DOHH2 (cell line): ENCODE data around the gene SHISAL1.

Experiments
- H3F3A ChIP-seq: fragments of 200-600 bp; sonication (generic), shearing (Covaris generic); 2 replicates; pipeline ENCODE4 v1.6.0; 2016; ENCODE audit warnings: antibody characterized with exemption, mild to moderate bottlenecking; ENCODE audit not compliant: control insufficient read depth, insufficient read depth
- H3K27ac ChIP-seq: fragments of 200-600 bp; sonication (generic); 2 replicates; pipeline ENCODE4 v1.5.1; 2014; ENCODE audit warnings: low read depth, mild to moderate bottlenecking, low read length, moderate library complexity
- H3K27me3 ChIP-seq: fragments of 200-600 bp; sonication (generic); 2 replicates; pipeline ENCODE4 v1.6.1; 2014; ENCODE audit warnings: mild to moderate bottlenecking, low read length, mixed read lengths; ENCODE audit not compliant: control insufficient read depth
- H3K36me3 ChIP-seq: fragments of 200-600 bp; sonication (generic); 2 replicates; pipeline ENCODE4 v1.6.1; 2014; ENCODE audit warnings: mild to moderate bottlenecking, low read length, moderate library complexity, mixed read lengths; ENCODE audit not compliant: control insufficient read depth
- H3K4me1 ChIP-seq: fragments of 200-600 bp; sonication (generic); 2 replicates; pipeline ENCODE4 v1.6.1; 2014; ENCODE audit warnings: mild to moderate bottlenecking, low read length, mixed read lengths; ENCODE audit not compliant: control insufficient read depth
- H3K4me2 ChIP-seq: fragments of 200-600 bp; sonication (generic); 2 replicates; pipeline ENCODE4 v1.6.0; 2014; ENCODE audit warnings: mild to moderate bottlenecking, low read length, moderate library complexity
- H3K4me3 ChIP-seq: fragments of 200-600 bp; sonication (generic); 2 replicates; pipeline ENCODE4 v1.5.1; 2014; ENCODE audit warnings: mild to moderate bottlenecking, low read length, mixed read lengths
- H3K79me2 ChIP-seq: fragments of 200-600 bp; sonication (generic); 2 replicates; pipeline ENCODE4 v1.6.1; 2014; ENCODE audit warnings: mild to moderate bottlenecking, low read length, mixed read lengths; ENCODE audit not compliant: control insufficient read depth
- H3K9me2 ChIP-seq: fragments of 200-600 bp; sonication (generic); replicated peaks from 2 replicates; pipeline ENCODE4 v1.6.1; 2014; ENCODE audit warnings: mild to moderate bottlenecking, low read length, mixed read lengths; ENCODE audit not compliant: control insufficient read depth
- H3K9me3 ChIP-seq: fragments of 200-600 bp; sonication (generic); 2 replicates; pipeline ENCODE4 v1.6.1; 2014; ENCODE audit warnings: antibody characterized with exemption, low read length, mixed read lengths; ENCODE audit not compliant: control insufficient read depth, insufficient read depth
- H4K20me1 ChIP-seq: fragments of 200-600 bp; sonication (generic); 2 replicates; pipeline ENCODE4 v1.6.0; 2014; ENCODE audit warnings: low read depth, mild to moderate bottlenecking, antibody characterized with exemption, low read length, moderate library complexity; ENCODE audit not compliant: control insufficient read depth, insufficient read depth
- EZH2phosphoT487 ChIP-seq: fragments of 200-600 bp; sonication (generic); IDR thresholded peaks from 2 replicates; pipeline ENCODE4 v1.6.1; 2017; ENCODE audit warnings: borderline replicate concordance, mild to moderate bottlenecking, antibody characterized with exemption, low read length, moderate library complexity, mixed read lengths
- TF ChIP-seq, protein P1 (sequence below): fragments of 200-600 bp; sonication (generic); IDR thresholded peaks from one replicate; pipeline ENCODE4 v1.5.1; 2014; ENCODE audit warnings: antibody characterized with exemption, mild to moderate bottlenecking, low read depth, low read length; ENCODE audit not compliant: poor library complexity, severe bottlenecking

Gene SHISAL1

DNA sequence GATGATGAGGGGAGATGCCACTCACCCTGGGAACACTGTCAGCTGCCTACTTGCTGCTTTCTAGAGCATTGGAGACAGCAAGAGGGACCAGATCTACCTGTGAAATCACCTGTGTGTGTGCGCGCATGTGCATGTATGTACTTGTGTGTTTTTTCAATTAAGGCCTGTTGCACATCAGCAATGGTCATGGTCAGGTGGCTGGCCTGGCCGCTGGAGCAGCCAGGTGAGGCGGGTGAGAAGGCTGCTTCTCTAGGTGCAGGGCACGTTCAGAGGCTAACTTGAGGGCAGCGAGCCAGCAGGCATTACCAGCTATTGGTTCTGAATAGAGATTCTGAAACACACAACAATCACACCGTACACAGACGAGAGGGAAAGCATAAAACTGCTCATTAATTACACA lies 66.9 kb downstream of the SHISAL1 start:
- TF ChIP-seq, protein P1, sequence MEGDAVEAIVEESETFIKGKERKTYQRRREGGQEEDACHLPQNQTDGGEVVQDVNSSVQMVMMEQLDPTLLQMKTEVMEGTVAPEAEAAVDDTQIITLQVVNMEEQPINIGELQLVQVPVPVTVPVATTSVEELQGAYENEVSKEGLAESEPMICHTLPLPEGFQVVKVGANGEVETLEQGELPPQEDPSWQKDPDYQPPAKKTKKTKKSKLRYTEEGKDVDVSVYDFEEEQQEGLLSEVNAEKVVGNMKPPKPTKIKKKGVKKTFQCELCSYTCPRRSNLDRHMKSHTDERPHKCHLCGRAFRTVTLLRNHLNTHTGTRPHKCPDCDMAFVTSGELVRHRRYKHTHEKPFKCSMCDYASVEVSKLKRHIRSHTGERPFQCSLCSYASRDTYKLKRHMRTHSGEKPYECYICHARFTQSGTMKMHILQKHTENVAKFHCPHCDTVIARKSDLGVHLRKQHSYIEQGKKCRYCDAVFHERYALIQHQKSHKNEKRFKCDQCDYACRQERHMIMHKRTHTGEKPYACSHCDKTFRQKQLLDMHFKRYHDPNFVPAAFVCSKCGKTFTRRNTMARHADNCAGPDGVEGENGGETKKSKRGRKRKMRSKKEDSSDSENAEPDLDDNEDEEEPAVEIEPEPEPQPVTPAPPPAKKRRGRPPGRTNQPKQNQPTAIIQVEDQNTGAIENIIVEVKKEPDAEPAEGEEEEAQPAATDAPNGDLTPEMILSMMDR: no peak
- TF ChIP-seq EZH2phosphoT487: no peak
- Histone ChIP-seq H3K4me1 (no peaks in the 10 kb centered on the region), H3K4me3 (no peak overlapping the region), H3K27ac (no peak overlapping the region), H3K79me2 (no peaks in the 10 kb centered on the region), H4K20me1 (no peaks in the 10 kb centered on the region), H3K27me3 (0 out of 2 replicates have a peak, but pooled peaks cover 2% of the 10 kb centered on the region), H3K9me3 (peaks cover 10% of the 10 kb centered on the region; the same call in 1 of the 2 replicates), H3F3A (no peaks in the 10 kb centered on the region), H3K36me3 (no peaks in the 10 kb centered on the region), H3K4me2 (no peak overlapping the region), H3K9me2 (no peaks in the 10 kb centered on the region)

DNA sequence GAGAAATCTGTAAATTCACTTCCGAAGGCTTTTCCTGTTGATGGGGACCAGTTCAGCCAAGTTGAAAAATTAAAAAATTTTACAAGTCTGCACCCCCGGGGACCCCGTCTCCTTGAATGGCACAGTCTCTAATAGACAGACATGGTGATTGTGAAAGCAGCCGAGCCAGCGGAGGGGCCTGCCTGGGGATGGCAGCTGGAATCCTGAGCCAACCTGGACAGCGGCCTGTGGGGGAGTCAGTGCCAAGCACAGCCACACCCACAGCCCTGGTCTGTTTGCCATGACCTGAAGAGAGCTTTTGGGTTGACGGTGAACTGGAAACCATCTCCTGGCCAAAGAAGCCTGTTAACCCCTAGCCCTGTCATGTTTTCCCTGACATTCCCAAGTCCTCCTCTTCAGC lies 67.3 kb downstream of the SHISAL1 start:
- Histone ChIP-seq H3F3A (no peaks in the 10 kb centered on the region), H3K36me3 (no peaks in the 10 kb centered on the region), H3K27ac (no peak overlapping the region)

DNA sequence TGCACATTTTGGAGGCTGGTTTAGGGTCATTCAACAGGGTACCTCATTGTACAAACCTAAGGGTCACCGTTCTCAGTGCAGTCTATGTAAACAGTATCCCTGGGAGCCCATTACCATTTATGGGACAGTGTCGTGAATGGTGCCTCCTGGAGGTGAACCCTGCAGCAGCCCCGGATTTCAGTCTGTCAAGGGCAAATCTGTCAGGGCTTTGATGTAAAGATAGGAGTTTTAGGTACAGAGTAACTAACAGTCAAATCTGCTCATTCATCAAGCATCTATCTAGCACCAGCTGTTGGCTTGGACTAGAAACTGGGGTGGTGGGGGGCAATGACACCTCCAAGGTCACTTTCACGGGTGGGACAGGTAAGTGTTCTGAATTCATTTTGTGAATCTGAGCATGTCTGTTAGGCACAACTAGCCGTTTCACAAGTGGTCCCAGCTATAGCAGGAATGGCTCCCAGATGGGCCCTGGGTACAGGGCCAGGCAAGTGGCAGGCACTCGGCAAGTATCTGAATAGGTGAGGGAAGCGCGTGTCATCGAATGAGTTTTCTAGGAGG lies 68.4 kb downstream of the SHISAL1 start:
- Histone ChIP-seq H3K4me3 (no peak overlapping the region), H3K4me2 (no peak overlapping the region), H3K27ac (no peak overlapping the region), H3K79me2 (no peaks in the 10 kb centered on the region), H3K9me3 (no peaks in the 10 kb centered on the region), H3K9me2 (no peaks in the 10 kb centered on the region), H3F3A (no peaks in the 10 kb centered on the region), H3K4me1 (no peaks in the 10 kb centered on the region), H4K20me1 (no peaks in the 10 kb centered on the region), H3K27me3 (peaks cover under 1% of the 10 kb centered on the region; the same call in 1 of the 2 replicates), H3K36me3 (no peaks in the 10 kb centered on the region)
- TF ChIP-seq, protein P1: no peak
- no peak for TF ChIP-seq EZH2phosphoT487

More for the DNA sequence above, 67.3 kb downstream of the SHISAL1 start:
- Histone ChIP-seq H3K9me2 (no peaks in the 10 kb centered on the region), H3K4me1 (no peaks in the 10 kb centered on the region), H4K20me1 (no peaks in the 10 kb centered on the region), H3K4me2 (no peak overlapping the region), H3K9me3 (peaks cover 8% of the 10 kb centered on the region; the same call in 1 of the 2 replicates), H3K79me2 (no peaks in the 10 kb centered on the region), H3K4me3 (no peak overlapping the region), H3K27me3 (0 out of 2 replicates have a peak, but pooled peaks cover under 1% of the 10 kb centered on the region)
- TF ChIP-seq, protein P1: no peak
- TF ChIP-seq EZH2phosphoT487: no peak
